Calu3 (cell line): Measurements from ENCODE around the gene TBCEL. TPM values are rescaled to one million over a fixed set of nuclear protein-coding genes. Genes with fewer than 3 reads are reported as not detected.
"Not testable (repeated sequence)": the region's sequence is repeated elsewhere in the genome, so short reads cannot be mapped to it uniquely, and the experiment has no call there.

ENCODE experiments used
- BruUV-seq: library from RNA; stranded (reverse); fragments of 400-500 nt; replicated peaks from 2 replicates; lab custom pipeline; 2021; lab: Mats Ljungman, UMichigan
- CTCF ChIA-PET: fragments of 300-600 bp; sonication (Branson Sonifier 250); formaldehyde crosslinking; loops from one replicate; lab custom pipeline; 2022; ENCODE audit warnings: antibody characterized with exemption; lab: Charles Lee
- DNase-seq: peaks from one replicate; pipeline ENCODE4 v3.0.0; 2022
- H3K27ac Mint-ChIP-seq: one replicate; pipeline ENCODE4 v1.8.0; 2022; ENCODE audit warnings: mixed read lengths; ENCODE audit not compliant: unreplicated experiment
- H3K27me3 Mint-ChIP-seq: one replicate; pipeline ENCODE4 v1.8.0; 2022; ENCODE audit warnings: mixed read lengths; ENCODE audit not compliant: unreplicated experiment
- H3K36me3 Mint-ChIP-seq: one replicate; pipeline ENCODE4 v1.8.0; 2022; ENCODE audit warnings: mild to moderate bottlenecking, moderate library complexity, mixed read lengths; ENCODE audit not compliant: insufficient read depth, unreplicated experiment
- H3K4me1 Mint-ChIP-seq: one replicate; pipeline ENCODE4 v1.8.0; 2022; ENCODE audit warnings: mild to moderate bottlenecking, low read depth, mixed read lengths; ENCODE audit not compliant: unreplicated experiment
- H3K4me3 Mint-ChIP-seq: one replicate; pipeline ENCODE4 v1.8.0; 2022; ENCODE audit warnings: mild to moderate bottlenecking, low read depth, moderate library complexity, mixed read lengths; ENCODE audit not compliant: unreplicated experiment
- H3K9me3 Mint-ChIP-seq: one replicate; pipeline ENCODE4 v1.8.0; 2022; ENCODE audit warnings: low read depth, mixed read lengths; ENCODE audit not compliant: unreplicated experiment
- intact Hi-C: fragments of 100-400 bp; cut with micrococcal nuclease; formaldehyde crosslinking; loops from one replicate; pipeline ENCODE4 v1.10.0; 2022; ENCODE audit not compliant: unreplicated experiment
- total RNA-seq: library from RNA; stranded (reverse); gene quantifications from 2 replicates; pipeline ENCODE4 v1.2.3, GENCODE V29; 2022
- TF ChIP-seq, protein P1 (sequence below): fragments of 200-600 bp; IDR thresholded peaks from one replicate; pipeline ENCODE4 v1.8.0; 2022; ENCODE audit warnings: antibody characterized with exemption; ENCODE audit not compliant: unreplicated experiment

The TBCEL gene
- total RNA-seq, 1 experiment from 2014 or later, result 0.80 TPM

DNA sequence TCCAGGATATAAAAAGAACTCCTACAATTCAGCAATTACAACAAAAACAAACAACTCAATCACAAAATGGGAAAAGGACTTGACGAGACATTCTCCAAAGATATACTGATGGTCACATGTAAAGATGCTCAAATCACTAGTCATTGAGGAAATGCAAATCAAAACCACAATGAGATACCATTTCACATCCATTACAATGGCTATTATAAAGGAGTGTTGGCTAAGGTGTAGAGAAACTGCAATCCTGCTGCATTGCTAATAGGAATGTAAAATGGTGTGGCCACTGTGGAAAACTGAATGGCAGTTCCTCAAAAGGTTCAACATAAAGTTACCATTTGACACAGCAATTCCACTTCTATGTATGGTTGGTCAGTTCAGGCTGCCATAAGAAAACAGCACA lies 11.8 kb upstream of the TBCEL start:
- BruUV-seq, result no TSS peak
- Mint-ChIP-seq H3K27ac (no peak overlapping the region), H3K27me3 (peaks cover 11% of the 10 kb centered on the region), H3K4me1 (no peaks in the 10 kb centered on the region), H3K36me3 (no peaks in the 10 kb centered on the region), H3K9me3 (peaks cover 3% of the 10 kb centered on the region), H3K4me3 (no peak overlapping the region)
- CTCF ChIA-PET, result no interaction called here
- DNase-seq, result no peak
- TF ChIP-seq, protein P1, sequence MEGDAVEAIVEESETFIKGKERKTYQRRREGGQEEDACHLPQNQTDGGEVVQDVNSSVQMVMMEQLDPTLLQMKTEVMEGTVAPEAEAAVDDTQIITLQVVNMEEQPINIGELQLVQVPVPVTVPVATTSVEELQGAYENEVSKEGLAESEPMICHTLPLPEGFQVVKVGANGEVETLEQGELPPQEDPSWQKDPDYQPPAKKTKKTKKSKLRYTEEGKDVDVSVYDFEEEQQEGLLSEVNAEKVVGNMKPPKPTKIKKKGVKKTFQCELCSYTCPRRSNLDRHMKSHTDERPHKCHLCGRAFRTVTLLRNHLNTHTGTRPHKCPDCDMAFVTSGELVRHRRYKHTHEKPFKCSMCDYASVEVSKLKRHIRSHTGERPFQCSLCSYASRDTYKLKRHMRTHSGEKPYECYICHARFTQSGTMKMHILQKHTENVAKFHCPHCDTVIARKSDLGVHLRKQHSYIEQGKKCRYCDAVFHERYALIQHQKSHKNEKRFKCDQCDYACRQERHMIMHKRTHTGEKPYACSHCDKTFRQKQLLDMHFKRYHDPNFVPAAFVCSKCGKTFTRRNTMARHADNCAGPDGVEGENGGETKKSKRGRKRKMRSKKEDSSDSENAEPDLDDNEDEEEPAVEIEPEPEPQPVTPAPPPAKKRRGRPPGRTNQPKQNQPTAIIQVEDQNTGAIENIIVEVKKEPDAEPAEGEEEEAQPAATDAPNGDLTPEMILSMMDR, result no peak
- intact Hi-C loops, result no loop called here

- CTCF ChIA-PET, result no interaction called here
- Mint-ChIP-seq H3K27ac (no peak overlapping the region), H3K36me3 (peaks cover 1% of the 10 kb centered on the region), H3K4me1 (no peaks in the 10 kb centered on the region), H3K9me3 (peaks cover 3% of the 10 kb centered on the region), H3K27me3 (peaks cover 13% of the 10 kb centered on the region), H3K4me3 (no peak overlapping the region)
- no peak for DNase-seq
- intact Hi-C loops, result no loop called here
- BruUV-seq, result no TSS peak
- TF ChIP-seq, protein P1, result no peak
Observed at GRCh38 chr11:121018746-121019145, 5.2 kb upstream of the TBCEL start.

DNA sequence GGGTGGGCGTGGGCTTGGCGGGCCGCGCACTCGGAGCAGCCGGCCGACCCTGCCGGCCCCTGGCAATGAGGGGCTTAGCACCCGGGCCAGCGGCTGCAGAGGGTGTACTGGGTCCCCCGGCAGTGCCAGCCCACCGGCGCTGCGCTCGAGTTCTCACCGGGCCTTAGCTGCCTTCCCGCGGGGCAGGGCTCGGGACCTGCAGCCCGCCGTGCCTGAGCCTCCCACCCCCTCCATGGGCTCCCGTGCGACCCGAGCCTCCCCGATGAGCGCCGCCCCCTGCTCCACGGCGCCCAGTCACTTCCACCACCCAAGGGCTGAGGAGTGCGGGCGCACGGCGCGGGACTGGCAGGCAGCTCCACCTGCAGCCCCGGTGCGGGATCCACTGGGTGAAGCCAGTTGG lies 2.2 kb upstream of the TBCEL start:
- H3K9me3 Mint-ChIP-seq, H3K27ac Mint-ChIP-seq, intact Hi-C loops, CTCF ChIA-PET, H3K4me3 Mint-ChIP-seq, H3K4me1 Mint-ChIP-seq, H3K36me3 Mint-ChIP-seq, BruUV-seq, DNase-seq: not testable (repeated sequence)
- peaks cover 28% of the 10 kb centered on the region for H3K27me3 Mint-ChIP-seq

DNA sequence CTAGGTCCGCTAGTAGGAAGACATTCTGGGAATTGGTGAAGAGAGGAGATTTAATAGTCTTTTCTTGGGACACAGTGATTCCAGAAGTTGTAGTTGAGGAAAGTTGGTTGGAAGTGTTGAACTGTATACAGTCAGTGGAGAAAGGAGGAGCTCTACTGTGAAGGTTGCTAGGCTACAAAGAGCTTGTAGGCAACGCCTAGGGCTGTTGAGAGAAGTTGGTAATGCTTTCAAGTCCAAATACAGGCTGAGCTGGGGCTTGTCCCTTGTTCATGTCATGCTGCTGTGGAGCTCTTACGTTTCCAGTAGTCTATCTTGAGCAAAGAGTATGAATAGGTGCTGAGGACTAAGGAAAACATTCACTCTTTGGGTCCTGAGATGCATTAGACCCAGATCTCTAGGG lies 1.1 kb downstream of the TBCEL start:
- no TSS peak for BruUV-seq
- intact Hi-C loops, result no loop called here
- Mint-ChIP-seq H3K36me3 (peaks cover 8% of the 10 kb centered on the region), H3K27ac (no peak overlapping the region), H3K9me3 (no peaks in the 10 kb centered on the region), H3K4me3 (no peak overlapping the region), H3K27me3 (peaks cover 55% of the 10 kb centered on the region), H3K4me1 (no peaks in the 10 kb centered on the region)
- CTCF ChIA-PET, result no interaction called here
- no peak for DNase-seq
- TF ChIP-seq, protein P1, result no peak

DNA sequence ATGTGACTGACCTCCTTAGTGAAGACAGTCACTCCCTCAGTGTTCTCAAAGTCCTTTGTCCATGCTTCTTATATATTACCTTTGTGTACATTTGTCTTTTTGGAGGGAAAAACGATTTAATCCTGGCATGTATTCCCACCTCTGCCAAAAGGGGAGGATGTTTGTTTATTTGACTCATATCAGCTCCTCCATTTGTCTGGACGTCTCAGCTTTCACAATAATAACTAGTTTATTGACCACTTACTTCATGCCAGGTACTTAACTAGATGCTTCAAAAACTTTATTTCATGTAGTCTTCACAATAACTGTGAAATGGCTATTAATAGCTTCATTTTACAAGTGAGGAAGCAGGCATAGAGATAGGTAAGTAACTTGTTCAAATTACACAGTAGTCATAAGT lies 5.3 kb downstream of the TBCEL start:
- no peak overlapping the region for H3K4me3 Mint-ChIP-seq
- H3K4me1 Mint-ChIP-seq, result no peaks in the 10 kb centered on the region
- no peak overlapping the region for H3K27ac Mint-ChIP-seq
- intact Hi-C loops, result no loop called here
- H3K36me3 Mint-ChIP-seq, result peaks cover 3% of the 10 kb centered on the region
- CTCF ChIA-PET, result no interaction called here
- BruUV-seq, result no TSS peak
- no peak for DNase-seq
- H3K9me3 Mint-ChIP-seq, result no peaks in the 10 kb centered on the region
- H3K27me3 Mint-ChIP-seq, result peaks cover 50% of the 10 kb centered on the region
- TF ChIP-seq, protein P1, result no peak
